Tibial nerve (tissue), 3 donors: ENCODE data around the gene LKAAEAR1.
"Not testable (repeated sequence)": the region's sequence is repeated elsewhere in the genome, so short reads cannot be mapped to it uniquely, and the experiment has no call there.

ENCODE experiments used
- CTCF ChIP-seq, 5 experiments: fragments of 200-600 bp in 3 of 5; fragments of 450-650 bp in 2 of 5; sonication (generic) in 3 of 5; IDR thresholded peaks; one replicate each; pipeline ENCODE4 v1.5.1; 2016 to 2019; ENCODE audit warnings: antibody characterized with exemption in 5 of 5, mild to moderate bottlenecking in 3 of 5, moderate library complexity in 2 of 5
- POLR2A ChIP-seq, 2 donors: fragments of 450-650 bp; IDR thresholded peaks; one replicate each; pipeline ENCODE4 v1.6.1; 2017; ENCODE audit warnings: antibody characterized with exemption in 2 of 2, mild to moderate bottlenecking in 2 of 2, moderate library complexity in 2 of 2

- TF ChIP-seq CTCF, POLR2A (IDR thresholded peaks at IDR 0.05): not testable (repeated sequence)
Measured at GRCh38 chr20:64088586-64088985, 4.4 kb upstream of the LKAAEAR1 start.
